ENCODE data around the gene MOCOS.

MOCOS gene

DNA sequence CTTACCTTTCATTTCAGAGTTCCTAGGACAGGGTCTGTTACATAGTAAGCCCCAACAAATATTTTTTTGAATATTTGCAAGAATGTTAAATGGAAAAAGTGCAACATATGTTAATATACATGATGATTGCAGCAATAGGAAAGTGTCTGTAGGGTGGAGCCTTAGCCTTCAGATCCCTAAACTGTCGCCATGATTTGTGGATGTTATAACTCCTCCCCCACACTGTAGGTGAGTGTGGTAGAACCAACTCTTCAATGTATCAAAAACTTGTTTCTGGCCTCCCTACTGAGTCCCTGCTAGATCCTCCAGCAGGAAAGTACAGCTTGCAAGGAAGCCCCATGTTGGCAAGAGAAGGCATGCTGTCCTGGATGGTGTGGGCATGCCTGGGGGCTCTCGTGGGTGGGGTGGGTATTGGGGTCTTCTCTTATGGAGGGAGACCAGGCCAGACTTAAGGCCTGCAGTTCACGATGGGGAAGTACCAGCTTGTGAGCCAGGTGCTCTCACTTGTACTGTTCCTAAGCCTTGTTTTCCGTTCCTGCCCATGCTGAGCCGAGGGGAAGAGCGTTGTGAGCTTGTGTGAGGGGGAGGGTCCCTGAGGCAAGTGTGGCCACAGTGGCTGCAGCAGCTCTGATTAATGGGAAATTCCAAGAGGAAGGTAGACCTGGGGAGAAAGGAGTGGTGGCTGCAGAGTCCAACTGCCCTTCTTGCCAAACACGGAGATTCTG lies 121.6 kb downstream of the MOCOS start:
- DNase-seq, result no peak

DNA sequence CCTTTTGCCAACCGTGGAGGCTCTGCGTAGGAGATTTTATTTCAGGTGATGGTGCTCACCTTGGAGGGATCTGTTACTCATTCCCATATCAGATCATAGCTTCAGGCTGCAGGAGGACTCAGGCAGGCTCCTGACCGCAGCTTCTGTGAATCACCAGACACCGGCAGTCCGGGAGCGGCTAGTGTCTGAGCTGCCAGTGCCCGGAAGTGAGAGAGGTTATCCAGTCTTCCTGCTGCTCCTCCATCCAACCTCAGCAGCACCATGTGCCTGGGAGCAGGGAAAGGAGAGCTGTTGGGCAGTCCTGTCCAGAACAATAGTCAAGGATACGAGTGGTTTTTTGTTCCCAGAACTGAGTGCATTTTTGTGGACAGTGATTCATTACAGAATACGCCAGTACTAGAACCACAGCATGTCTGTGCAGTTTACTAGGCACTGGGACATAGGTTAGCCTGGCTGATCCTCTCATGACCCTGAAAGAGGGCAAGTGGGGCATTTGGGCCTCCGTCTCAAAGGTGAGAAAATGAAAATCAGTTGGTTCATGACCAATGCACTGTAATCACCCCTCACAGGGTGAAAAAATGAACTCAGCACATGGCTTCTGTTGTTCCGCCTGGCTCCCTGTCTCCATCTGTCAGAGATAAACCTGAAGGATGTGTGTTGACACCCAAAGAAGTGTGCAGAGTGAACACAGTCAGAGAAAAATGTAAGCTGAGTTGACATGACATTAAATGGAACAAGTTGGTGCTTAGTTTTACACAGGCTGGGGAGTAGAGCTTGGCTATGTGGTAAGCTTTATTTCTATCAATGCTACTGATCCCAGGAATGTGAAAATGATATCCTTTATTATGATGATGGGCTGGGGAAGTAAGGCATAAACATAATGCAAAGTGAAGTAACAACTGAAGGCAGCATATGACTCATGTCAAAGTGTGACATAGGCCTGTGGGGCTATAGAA lies 122.4 kb downstream of the MOCOS start:
- no peak for DNase-seq

- no peak for DNase-seq
Measured at GRCh38 chr18:36311026-36311570, 123.8 kb downstream of the MOCOS start.

- DNase-seq, result no peak
Measured at GRCh38 chr18:36312806-36313395, 125.6 kb downstream of the MOCOS start.

GRCh38 chr18:36314098-36314497 lies 126.8 kb downstream of the MOCOS start:
- DNase-seq, result no peak

DNA sequence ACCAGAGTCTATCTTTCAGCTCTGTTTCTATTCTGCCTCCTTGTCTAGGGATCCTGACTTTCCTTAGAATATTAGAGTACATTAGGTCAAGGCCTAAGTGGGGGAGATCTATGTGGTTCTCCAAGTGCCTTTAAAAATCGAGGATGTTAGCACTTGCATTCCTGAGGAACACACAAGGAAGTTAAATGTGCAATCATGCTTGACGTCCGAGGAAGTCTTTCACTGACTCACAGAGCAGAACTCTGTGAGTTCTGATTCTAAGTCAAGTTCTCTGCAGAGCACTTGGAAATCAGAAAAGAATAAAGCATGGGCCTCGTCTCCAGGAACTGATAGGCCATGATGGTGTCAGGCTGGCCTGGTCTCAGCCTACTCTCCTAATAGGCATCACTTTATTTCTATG lies 127.5 kb downstream of the MOCOS start:
- no peak for DNase-seq

DNA sequence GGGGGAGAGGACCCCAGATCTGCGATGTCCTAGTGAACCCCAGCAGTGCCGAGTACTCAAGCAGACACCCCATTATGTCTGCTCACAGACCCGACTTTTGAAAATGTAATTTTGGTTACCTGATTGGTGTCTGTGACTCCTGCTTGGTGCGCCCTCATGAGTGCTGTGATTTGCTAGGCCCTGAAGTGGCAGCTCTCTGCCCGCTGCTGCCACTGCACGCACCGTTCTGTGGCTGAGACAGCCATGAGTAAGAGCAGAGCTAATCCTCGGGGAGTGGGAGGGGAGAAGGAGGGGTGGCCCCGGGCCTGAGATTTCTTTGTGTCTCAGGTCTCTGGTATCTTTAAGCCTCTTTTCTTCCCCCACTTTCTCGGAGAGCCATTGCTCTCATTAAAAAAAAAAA lies 128.4 kb downstream of the MOCOS start:
- no peak for DNase-seq

DNA sequence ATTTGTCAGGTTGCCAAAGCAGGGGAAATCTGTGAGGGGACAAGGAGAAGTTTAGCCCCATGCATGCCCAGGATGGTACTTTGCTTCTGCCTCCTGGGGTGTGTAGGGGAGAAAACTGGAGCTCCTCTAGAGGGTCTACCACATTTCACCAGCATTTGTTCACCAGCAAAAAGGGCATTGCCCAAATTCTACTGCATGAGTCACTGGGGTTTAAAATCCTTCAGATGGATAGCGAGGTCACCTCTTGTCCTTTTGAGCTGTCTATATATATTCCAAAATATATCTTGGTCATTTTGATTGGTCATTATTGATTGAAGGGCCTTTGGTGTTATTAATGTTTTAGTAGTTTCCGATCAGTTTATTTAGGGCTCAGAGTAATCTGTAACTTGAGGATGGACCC lies 128.9 kb downstream of the MOCOS start:
- DNase-seq, result no peak

Measured in NCI-H2107 (cell line).